Activated CD4-positive, CD25-positive, alpha-beta regulatory T cell treated with anti-CD3 and anti-CD28 coated beads, Interleukin-2, amount 50 U/mL, for 16 hours (primary cell): ENCODE measurements around the gene STARD8.

Experiments
- DNase-seq: peaks from one replicate; pipeline ENCODE4 v3.0.0-alpha.2; 2020; ENCODE audit warnings: low read depth, low spot score

Gene STARD8

GRCh38 chrX:68690936-68691501 is 43.6 kb downstream of the STARD8 start:
- DNase-seq = no peak

- no peak for DNase-seq
Observed at GRCh38 chrX:68691921-68692320, 44.5 kb downstream of the STARD8 start.

GRCh38 chrX:68692651-68693050 is 45.2 kb downstream of the STARD8 start:
- DNase-seq = no peak

- no peak for DNase-seq
Observed at GRCh38 chrX:68693481-68694434, 46.3 kb downstream of the STARD8 start.

GRCh38 chrX:68694435-68695205 is 47.2 kb downstream of the STARD8 start:
- DNase-seq = no peak

GRCh38 chrX:68695206-68695845 is 47.9 kb downstream of the STARD8 start:
- no peak for DNase-seq

GRCh38 chrX:68696267-68696990 is 49.0 kb downstream of the STARD8 start:
- no peak for DNase-seq

GRCh38 chrX:68697036-68697435 is 49.6 kb downstream of the STARD8 start:
- DNase-seq = no peak

GRCh38 chrX:68697465-68698125 is 50.1 kb downstream of the STARD8 start:
- no peak for DNase-seq

- DNase-seq = no peak
Observed at GRCh38 chrX:68698942-68699341, 51.5 kb downstream of the STARD8 start.

- no peak for DNase-seq
Observed at GRCh38 chrX:68699960-68700746, 52.7 kb downstream of the STARD8 start.

GRCh38 chrX:68703369-68703768 is 55.9 kb downstream of the STARD8 start:
- no peak for DNase-seq

- DNase-seq = no peak
Observed at GRCh38 chrX:68703846-68704245, 56.4 kb downstream of the STARD8 start.

- no peak for DNase-seq
Observed at GRCh38 chrX:68705986-68706385, 58.5 kb downstream of the STARD8 start.

GRCh38 chrX:68708503-68709290 is 61.2 kb downstream of the STARD8 start:
- DNase-seq = no peak

GRCh38 chrX:68710870-68711576 is 63.6 kb downstream of the STARD8 start:
- no peak for DNase-seq

- DNase-seq = no peak
Observed at GRCh38 chrX:68711845-68712244, 64.4 kb downstream of the STARD8 start.

- DNase-seq = no peak
Observed at GRCh38 chrX:68714856-68715255, 67.4 kb downstream of the STARD8 start.
